HG02763 (cell line): ENCODE results near the gene EPM2A.

Experiments used
- ATAC-seq: cut with Tn5 transposase; IDR thresholded peaks from one replicate; pipeline ENCODE4 v1.9.1; 2021; ENCODE audit warnings: mild to moderate bottlenecking, moderate library complexity; ENCODE audit not compliant: unreplicated experiment

The EPM2A gene

GRCh38 chr6:145685932-145686331, 49.4 kb downstream of the EPM2A start:
- ATAC-seq: no peak

- no peak for ATAC-seq
Measured at GRCh38 chr6:145681965-145682364, 53.4 kb downstream of the EPM2A start.

- no peak for ATAC-seq
Measured at GRCh38 chr6:145673504-145673903, 61.8 kb downstream of the EPM2A start.

- ATAC-seq: no peak
Measured at GRCh38 chr6:145670311-145670710, 65.0 kb downstream of the EPM2A start.

- no peak for ATAC-seq
Measured at GRCh38 chr6:145669627-145670034, 65.7 kb downstream of the EPM2A start.

- no peak for ATAC-seq
Measured at GRCh38 chr6:145668844-145669243, 66.5 kb downstream of the EPM2A start.

- no peak for ATAC-seq
Measured at GRCh38 chr6:145660676-145661075, 74.6 kb downstream of the EPM2A start.

- ATAC-seq: no peak
Measured at GRCh38 chr6:145656128-145656527, 79.2 kb downstream of the EPM2A start.

GRCh38 chr6:145652572-145652971, 82.7 kb downstream of the EPM2A start:
- no peak for ATAC-seq

GRCh38 chr6:145651988-145652387, 83.3 kb downstream of the EPM2A start:
- no peak for ATAC-seq

- ATAC-seq: no peak
Measured at GRCh38 chr6:145648149-145648548, 87.2 kb downstream of the EPM2A start.

GRCh38 chr6:145647602-145648001, 87.7 kb downstream of the EPM2A start:
- no peak for ATAC-seq

- ATAC-seq: no peak
Measured at GRCh38 chr6:145643760-145644159, 91.6 kb downstream of the EPM2A start.

- ATAC-seq: peak; percentile 86
Measured at GRCh38 chr6:145633981-145634627, 101.2 kb downstream of the EPM2A start.

GRCh38 chr6:145632971-145633370, 102.3 kb downstream of the EPM2A start:
- no peak for ATAC-seq

GRCh38 chr6:145631374-145631773, 103.9 kb downstream of the EPM2A start:
- no peak for ATAC-seq

GRCh38 chr6:145630598-145630997, 104.7 kb downstream of the EPM2A start:
- ATAC-seq: no peak

- no peak for ATAC-seq
Measured at GRCh38 chr6:145629478-145629877, 105.8 kb downstream of the EPM2A start.

GRCh38 chr6:145627451-145627850, 107.9 kb downstream of the EPM2A start:
- ATAC-seq: no peak

GRCh38 chr6:145626857-145627256, 108.5 kb downstream of the EPM2A start:
- ATAC-seq: no peak

- no peak for ATAC-seq
Measured at GRCh38 chr6:145623231-145623630, 112.1 kb downstream of the EPM2A start.

- ATAC-seq: peak; percentile 68
Measured at GRCh38 chr6:145621776-145622175, 113.5 kb downstream of the EPM2A start.

- no peak for ATAC-seq
Measured at GRCh38 chr6:145620088-145620487, 115.2 kb downstream of the EPM2A start.
